VCaP (cell line): Measurements from ENCODE around the gene CPM.

ENCODE experiments used
- H3K27ac ChIP-seq: fragments of 450-650 bp; 2 replicates; pipeline ENCODE4 v1.5.1; 2017
- CTCF ChIP-seq: fragments of 450-650 bp; conservative IDR thresholded peaks from 2 replicates; pipeline ENCODE4 v1.5.1; 2017; ENCODE audit warnings: mild to moderate bottlenecking, moderate library complexity

CPM gene

GRCh38 chr12:68963856-68964745 lies 31.1 kb upstream of the CPM start:
- TF ChIP-seq CTCF = no peak
- H3K27ac ChIP-seq = no peak overlapping the region

- no peak overlapping the region for H3K27ac ChIP-seq
- no peak for TF ChIP-seq CTCF
These were observed 30.2 kb upstream of the CPM start for GRCh38 chr12:68962877-68963855.

GRCh38 chr12:68959891-68960464 lies 27.0 kb upstream of the CPM start:
- H3K27ac ChIP-seq = no peak overlapping the region
- no peak for TF ChIP-seq CTCF

GRCh38 chr12:68959143-68959858 lies 26.3 kb upstream of the CPM start:
- no peak overlapping the region for H3K27ac ChIP-seq

GRCh38 chr12:68958322-68958721 lies 25.4 kb upstream of the CPM start:
- H3K27ac ChIP-seq = no peak overlapping the region

More at GRCh38 chr12:68959143-68959858, 26.3 kb upstream of the CPM start:
- TF ChIP-seq CTCF = no peak

GRCh38 chr12:68957273-68957672 lies 24.3 kb upstream of the CPM start:
- H3K27ac ChIP-seq = no peak overlapping the region
- TF ChIP-seq CTCF = no peak

More at GRCh38 chr12:68958322-68958721, 25.4 kb upstream of the CPM start:
- no peak for TF ChIP-seq CTCF
